G401.6 (cell line): ENCODE data around the gene SLC43A3.
"Not testable (repeated sequence)": the region's sequence is repeated elsewhere in the genome, so short reads cannot be mapped to it uniquely, and the experiment has no call there.

Source experiments
- FAIRE-seq: peaks from 2 replicates; lab custom pipeline; 2012; peaks lifted over from hg19 to GRCh38; lab: Jason Lieb, UNC

SLC43A3 gene

GRCh38 chr11:57405271-57405860 lies 21.6 kb downstream of the SLC43A3 start:
- no peak for FAIRE-seq

- FAIRE-seq: no peak
Measured at GRCh38 chr11:57403802-57404147, 23.1 kb downstream of the SLC43A3 start.

- not testable (repeated sequence) for FAIRE-seq
Measured at GRCh38 chr11:57403003-57403801, 23.7 kb downstream of the SLC43A3 start.

GRCh38 chr11:57402188-57403002 lies 24.5 kb downstream of the SLC43A3 start:
- FAIRE-seq: no peak

GRCh38 chr11:57399972-57400578 lies 26.8 kb downstream of the SLC43A3 start:
- FAIRE-seq: no peak

- FAIRE-seq: no peak
Measured at GRCh38 chr11:57399221-57399620, 27.7 kb downstream of the SLC43A3 start.

GRCh38 chr11:57397394-57397990 lies 29.4 kb downstream of the SLC43A3 start:
- no peak for FAIRE-seq

GRCh38 chr11:57396744-57397143 lies 30.2 kb downstream of the SLC43A3 start:
- no peak for FAIRE-seq

- no peak for FAIRE-seq
Measured at GRCh38 chr11:57395905-57396623, 30.9 kb downstream of the SLC43A3 start.

GRCh38 chr11:57394203-57394965 lies 32.5 kb downstream of the SLC43A3 start:
- FAIRE-seq: no peak

- no peak for FAIRE-seq
Measured at GRCh38 chr11:57392763-57393105, 34.2 kb downstream of the SLC43A3 start.

- FAIRE-seq: no peak
Measured at GRCh38 chr11:57392066-57392762, 34.7 kb downstream of the SLC43A3 start.

GRCh38 chr11:57391539-57391938 lies 35.4 kb downstream of the SLC43A3 start:
- no peak for FAIRE-seq

GRCh38 chr11:57391111-57391510 lies 35.8 kb downstream of the SLC43A3 start:
- FAIRE-seq: no peak

- no peak for FAIRE-seq
Measured at GRCh38 chr11:57390535-57390934, 36.4 kb downstream of the SLC43A3 start, which contains the start of gene PRG2. TSS of gene PRG2 (minus strand) at chr11:57390650. CDS start at chr11:57389944, 706 bp downstream.

GRCh38 chr11:57387289-57388030 lies 39.5 kb downstream of the SLC43A3 start:
- no peak for FAIRE-seq

- no peak for FAIRE-seq
Measured at GRCh38 chr11:57386178-57386940, 40.6 kb downstream of the SLC43A3 start.

GRCh38 chr11:57380975-57381374 lies 45.9 kb downstream of the SLC43A3 start, which contains the start of gene PRG3:
TSS of gene PRG3 (minus strand) at chr11:57381150. CDS start at chr11:57380708, 442 bp downstream.
- FAIRE-seq: no peak

- no peak for FAIRE-seq
Measured at GRCh38 chr11:57379732-57380131, 47.2 kb downstream of the SLC43A3 start.
